Activated CD4-positive, CD25-positive, alpha-beta regulatory T cell treated with anti-CD3 and anti-CD28 coated beads, Interleukin-2, amount 50 U/mL, for 16 hours (primary cell): ENCODE measurements around the gene C6orf47.
A peak's percentile ranks its signal among the peaks of the same experiment; 100 is the strongest.
"Not testable (repeated sequence)": the region's sequence is repeated elsewhere in the genome, so short reads cannot be mapped to it uniquely, and the experiment has no call there.

Source experiments
- DNase-seq: peaks from one replicate; pipeline ENCODE4 v3.0.0-alpha.2; 2020; ENCODE audit warnings: low read depth, low spot score

C6orf47 gene

GRCh38 chr6:31660381-31661261 is at the start of gene C6orf47:
Gene C6orf47 (minus strand): TSS chr6:31660778. CDS start chr6:31659947, 831 bp downstream.
- DNase-seq: peak; percentile 50

GRCh38 chr6:31709157-31709556 is 48.6 kb upstream of the C6orf47 start:
- DNase-seq: not testable (repeated sequence)

GRCh38 chr6:31708224-31708623 is 47.6 kb upstream of the C6orf47 start:
- no peak for DNase-seq

GRCh38 chr6:31707701-31708100 is 47.1 kb upstream of the C6orf47 start:
- no peak for DNase-seq

- no peak for DNase-seq
Measured at GRCh38 chr6:31706599-31706998, 46.0 kb upstream of the C6orf47 start, which contains the start of gene LY6G6F. Gene LY6G6F (plus strand): TSS chr6:31706866. CDS start chr6:31706907, 41 bp downstream.

- no peak for DNase-seq
Measured at GRCh38 chr6:31705931-31706330, 45.4 kb upstream of the C6orf47 start.

GRCh38 chr6:31702819-31703716 is 42.5 kb upstream of the C6orf47 start, which contains the start of gene ABHD16A:
Gene ABHD16A (minus strand): TSS chr6:31703324. CDS start chr6:31703281, 43 bp downstream.
- peak; percentile 91 for DNase-seq

GRCh38 chr6:31702405-31702818 is 41.8 kb upstream of the C6orf47 start:
- no peak for DNase-seq

GRCh38 chr6:31701666-31702404 is 41.3 kb upstream of the C6orf47 start:
- no peak for DNase-seq

GRCh38 chr6:31700740-31701401 is 40.3 kb upstream of the C6orf47 start:
- no peak for DNase-seq

- DNase-seq: no peak
Measured at GRCh38 chr6:31697555-31697954, 37.0 kb upstream of the C6orf47 start.

GRCh38 chr6:31693535-31693934 is 33.0 kb upstream of the C6orf47 start:
- no peak for DNase-seq

- DNase-seq: no peak
Measured at GRCh38 chr6:31692886-31693285, 32.3 kb upstream of the C6orf47 start.

GRCh38 chr6:31692353-31692752 is 31.8 kb upstream of the C6orf47 start:
- DNase-seq: no peak

- DNase-seq: no peak
Measured at GRCh38 chr6:31691564-31692108, 31.1 kb upstream of the C6orf47 start.

GRCh38 chr6:31691078-31691463 is 30.5 kb upstream of the C6orf47 start:
- no peak for DNase-seq

GRCh38 chr6:31690231-31691077 is 29.9 kb upstream of the C6orf47 start:
- DNase-seq: no peak

GRCh38 chr6:31689249-31690110 is 28.9 kb upstream of the C6orf47 start:
- DNase-seq: no peak
